Smooth muscle cell (in vitro differentiated cells): ENCODE results near the gene FILIP1L. TPM values are rescaled to one million over a fixed set of nuclear protein-coding genes. Genes with fewer than 3 reads are reported as not detected.

Source experiments
- DNase-seq: peaks from one replicate; lab custom pipeline; 2025; ENCODE audit not compliant: unreplicated experiment; lab: John Stamatoyannopoulos, UW
- H2AFZ ChIP-seq: fragments of 200-600 bp; sonication (generic); 2 replicates; pipeline ENCODE4 v1.6.0; 2016; ENCODE audit warnings: antibody characterized with exemption, low read depth, mild to moderate bottlenecking
- H3F3A ChIP-seq: fragments of 200-600 bp; sonication (generic); 2 replicates; pipeline ENCODE4 v1.6.0; 2017; ENCODE audit warnings: antibody characterized with exemption, low read depth
- H3K27ac ChIP-seq: fragments of 200-600 bp; sonication (generic); 2 replicates; pipeline ENCODE4 v1.5.1; 2016; ENCODE audit warnings: low read depth, mild to moderate bottlenecking
- H3K27me3 ChIP-seq: fragments of 200-600 bp; sonication (generic); 2 replicates; pipeline ENCODE4 v1.6.1; 2016; ENCODE audit warnings: low read depth, mild to moderate bottlenecking
- H3K36me3 ChIP-seq: fragments of 200-600 bp; sonication (generic); 2 replicates; pipeline ENCODE4 v1.5.1; 2016; ENCODE audit warnings: low read depth
- H3K4me1 ChIP-seq: fragments of 200-600 bp; sonication (generic); 2 replicates; pipeline ENCODE4 v1.5.1; 2016; ENCODE audit warnings: low read depth
- H3K4me2 ChIP-seq: fragments of 200-600 bp; sonication (generic); 2 replicates; pipeline ENCODE4 v1.6.0; 2016; ENCODE audit warnings: mild to moderate bottlenecking
- H3K4me3 ChIP-seq: fragments of 200-600 bp; sonication (generic); 2 replicates; pipeline ENCODE4 v1.5.1; 2016; ENCODE audit warnings: mild to moderate bottlenecking
- H3K79me2 ChIP-seq: fragments of 200-600 bp; sonication (generic); 2 replicates; pipeline ENCODE4 v1.6.0; 2016; ENCODE audit warnings: low read depth, mild to moderate bottlenecking
- H3K9ac ChIP-seq: fragments of 200-600 bp; sonication (generic); 2 replicates; pipeline ENCODE4 v1.6.0; 2016; ENCODE audit warnings: low read depth
- H3K9me3 ChIP-seq: fragments of 200-600 bp; sonication (generic); replicated peaks from 2 replicates; pipeline ENCODE4 v1.5.1; 2016; ENCODE audit warnings: low read depth
- H4K20me1 ChIP-seq: fragments of 200-600 bp; sonication (generic); 2 replicates; pipeline ENCODE4 v1.6.0; 2016; ENCODE audit warnings: low read depth
- WGBS: methylation state at CpG from one replicate; pipeline ENCODE4 v1.1.7; 2016; ENCODE audit warnings: low lambda C conversion rate; 5-methylcytosine and 5-hydroxymethylcytosine counted together
- polyA plus RNA-seq: library from polyadenylated mRNA; unstranded; fragments of >200 nt; fragmentation: Nextera tagmentation; extraction: Ambion mirVana; gene quantifications from 2 replicates; pipeline ENCODE4 v1.2.1, GENCODE V29; 2016
- total RNA-seq: library from RNA; depleted of rRNA; stranded (reverse); fragments of >200 nt; gene quantifications from 2 replicates; pipeline ENCODE4 v1.2.3, GENCODE V29; 2014
- TF ChIP-seq, protein P1 (sequence below): fragments of 200-600 bp; sonication (generic); IDR thresholded peaks from 2 replicates; pipeline ENCODE4 v1.5.1; 2017; ENCODE audit warnings: borderline replicate concordance, mild to moderate bottlenecking, antibody characterized with exemption; ENCODE audit not compliant: insufficient read depth, poor library complexity, severe bottlenecking

The FILIP1L gene
- total and polyA plus RNA-seq, 2 experiments from 2014 or later = 56.2 to 104 TPM

DNA sequence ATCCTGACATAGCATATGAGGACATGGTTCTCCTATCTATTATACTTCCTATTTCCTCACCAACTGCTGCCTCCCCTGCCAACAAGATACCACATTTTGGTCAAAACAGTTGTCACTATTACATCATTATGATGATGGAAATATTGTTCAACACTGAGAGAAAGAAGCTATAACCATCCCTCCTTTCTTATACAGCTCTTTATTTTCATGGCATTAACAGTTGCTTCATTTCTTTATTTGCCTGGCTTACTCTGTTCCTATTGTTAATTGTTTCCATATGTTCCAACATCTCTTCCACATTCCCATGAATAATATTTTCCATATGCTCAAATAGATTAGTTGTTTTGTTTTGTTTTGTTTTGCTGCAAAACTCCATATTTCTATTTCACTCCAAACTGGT lies 40.8 kb upstream of the FILIP1L start:
- H3K36me3 ChIP-seq = peaks cover 6% of the 10 kb centered on the region
- H4K20me1 ChIP-seq = no peaks in the 10 kb centered on the region
- H3K4me3 ChIP-seq = no peak overlapping the region
- no peaks in the 10 kb centered on the region for H3F3A ChIP-seq
- no peak overlapping the region for H2AFZ ChIP-seq
- H3K27ac ChIP-seq = no peak overlapping the region
- TF ChIP-seq, protein P1, sequence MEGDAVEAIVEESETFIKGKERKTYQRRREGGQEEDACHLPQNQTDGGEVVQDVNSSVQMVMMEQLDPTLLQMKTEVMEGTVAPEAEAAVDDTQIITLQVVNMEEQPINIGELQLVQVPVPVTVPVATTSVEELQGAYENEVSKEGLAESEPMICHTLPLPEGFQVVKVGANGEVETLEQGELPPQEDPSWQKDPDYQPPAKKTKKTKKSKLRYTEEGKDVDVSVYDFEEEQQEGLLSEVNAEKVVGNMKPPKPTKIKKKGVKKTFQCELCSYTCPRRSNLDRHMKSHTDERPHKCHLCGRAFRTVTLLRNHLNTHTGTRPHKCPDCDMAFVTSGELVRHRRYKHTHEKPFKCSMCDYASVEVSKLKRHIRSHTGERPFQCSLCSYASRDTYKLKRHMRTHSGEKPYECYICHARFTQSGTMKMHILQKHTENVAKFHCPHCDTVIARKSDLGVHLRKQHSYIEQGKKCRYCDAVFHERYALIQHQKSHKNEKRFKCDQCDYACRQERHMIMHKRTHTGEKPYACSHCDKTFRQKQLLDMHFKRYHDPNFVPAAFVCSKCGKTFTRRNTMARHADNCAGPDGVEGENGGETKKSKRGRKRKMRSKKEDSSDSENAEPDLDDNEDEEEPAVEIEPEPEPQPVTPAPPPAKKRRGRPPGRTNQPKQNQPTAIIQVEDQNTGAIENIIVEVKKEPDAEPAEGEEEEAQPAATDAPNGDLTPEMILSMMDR = no peak
- DNase-seq = no peak
- no peaks in the 10 kb centered on the region for H3K4me1 ChIP-seq
- H3K9ac ChIP-seq = no peak overlapping the region
- H3K27me3 ChIP-seq = no peaks in the 10 kb centered on the region
- H3K79me2 ChIP-seq = no peaks in the 10 kb centered on the region
- H3K4me2 ChIP-seq = no peak overlapping the region
- H3K9me3 ChIP-seq = peaks cover 10% of the 10 kb centered on the region

DNA sequence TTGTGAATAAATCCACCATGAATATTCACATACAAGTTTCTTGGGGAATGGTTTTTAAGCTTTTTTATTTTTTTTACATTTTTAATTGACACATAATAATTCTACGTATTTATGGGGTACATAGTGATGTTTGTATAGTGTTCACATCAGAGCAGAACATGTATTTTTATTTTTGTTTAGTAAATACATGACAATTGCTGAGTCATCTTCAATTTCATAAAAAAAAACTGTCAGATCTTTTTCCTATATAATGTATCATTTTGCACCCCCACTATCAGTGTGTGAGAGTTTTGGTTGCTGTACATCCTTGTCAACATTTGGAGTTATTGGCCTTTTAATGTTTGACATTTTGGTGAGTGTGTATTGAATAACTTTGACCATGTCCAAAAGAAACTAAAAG lies 39.9 kb upstream of the FILIP1L start:
- 91% methylated on average over 1 of the region's 1 CpG for WGBS
- H3K27me3 ChIP-seq = no peaks in the 10 kb centered on the region
- H3F3A ChIP-seq = no peaks in the 10 kb centered on the region
- H3K36me3 ChIP-seq = peaks cover 6% of the 10 kb centered on the region
- no peaks in the 10 kb centered on the region for H3K4me1 ChIP-seq
- H3K27ac ChIP-seq = no peak overlapping the region
- no peak overlapping the region for H3K4me3 ChIP-seq
- H3K9me3 ChIP-seq = peaks cover 10% of the 10 kb centered on the region
- DNase-seq = no peak
- TF ChIP-seq, protein P1 = no peak
- H3K4me2 ChIP-seq = no peak overlapping the region
- no peak overlapping the region for H3K9ac ChIP-seq
- H3K79me2 ChIP-seq = no peaks in the 10 kb centered on the region
- no peak overlapping the region for H2AFZ ChIP-seq
- H4K20me1 ChIP-seq = no peaks in the 10 kb centered on the region

DNA sequence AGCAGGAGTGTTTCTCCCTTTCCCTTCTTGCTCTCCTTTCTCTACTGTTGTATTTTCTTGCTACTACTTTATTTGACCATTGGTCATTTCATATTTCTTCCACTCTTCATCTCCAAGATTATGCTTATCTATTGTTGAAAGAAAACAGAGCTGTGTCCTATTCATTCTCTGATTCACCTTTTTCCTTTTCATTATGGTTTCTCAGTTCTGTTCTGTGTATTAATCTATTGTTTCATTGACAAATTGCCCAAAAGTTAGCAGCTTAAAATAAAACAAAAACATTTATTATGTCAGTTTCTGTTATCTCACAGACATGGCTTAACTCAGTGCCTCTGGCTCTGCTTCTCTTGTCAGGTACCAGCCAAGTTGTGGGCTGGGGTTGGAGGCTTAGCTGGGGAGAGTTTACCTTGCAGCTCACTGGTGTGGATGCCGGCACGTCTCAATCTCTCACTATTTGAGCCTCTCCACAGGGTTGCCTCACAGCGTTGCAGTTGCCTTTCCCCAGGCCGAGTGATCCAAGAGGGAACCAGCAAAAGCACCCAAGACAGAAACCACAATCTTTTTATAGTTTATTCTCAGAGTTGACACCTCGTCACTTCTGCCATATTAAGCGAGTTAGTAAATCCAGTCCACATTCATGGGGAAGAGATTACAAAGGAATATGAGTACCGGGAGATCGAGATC lies 36.9 kb upstream of the FILIP1L start:
- H2AFZ ChIP-seq = no peak overlapping the region
- H3K9ac ChIP-seq = no peak overlapping the region
- no peaks in the 10 kb centered on the region for H3K27me3 ChIP-seq
- H3K4me3 ChIP-seq = no peak overlapping the region
- H4K20me1 ChIP-seq = no peaks in the 10 kb centered on the region
- H3K79me2 ChIP-seq = no peaks in the 10 kb centered on the region
- H3K9me3 ChIP-seq = peaks cover 10% of the 10 kb centered on the region
- 68% methylated on average over 8 of the region's 8 CpGs for WGBS
- TF ChIP-seq, protein P1 = no peak
- no peaks in the 10 kb centered on the region for H3K4me1 ChIP-seq
- no peak overlapping the region for H3K27ac ChIP-seq
- H3K36me3 ChIP-seq = peaks cover 6% of the 10 kb centered on the region
- no peak for DNase-seq
- H3F3A ChIP-seq = no peaks in the 10 kb centered on the region
- H3K4me2 ChIP-seq = no peak overlapping the region

DNA sequence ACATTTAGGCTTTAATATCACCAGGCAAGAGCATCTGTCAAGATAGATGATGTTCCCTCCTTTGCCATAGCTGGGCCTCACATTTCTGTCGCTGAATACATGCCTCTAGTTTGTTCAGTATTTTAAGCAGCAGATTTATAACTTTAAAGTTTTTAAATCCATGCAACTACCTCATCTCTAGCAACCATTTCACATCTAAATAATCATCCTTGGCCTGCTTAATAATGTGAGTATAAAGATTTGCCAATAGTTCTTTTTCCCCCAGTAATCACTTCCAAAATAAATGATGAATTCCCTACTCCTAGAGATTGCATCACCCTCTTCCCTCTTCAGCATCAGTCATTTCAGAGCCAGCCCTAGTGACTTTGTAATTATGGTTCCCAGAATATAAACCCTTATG lies 36.2 kb upstream of the FILIP1L start:
- H3K9ac ChIP-seq = no peak overlapping the region
- peaks cover 2% of the 10 kb centered on the region for H3K36me3 ChIP-seq
- no peak for DNase-seq
- no peaks in the 10 kb centered on the region for H3K27me3 ChIP-seq
- H4K20me1 ChIP-seq = no peaks in the 10 kb centered on the region
- TF ChIP-seq, protein P1 = no peak
- H3K9me3 ChIP-seq = peaks cover 6% of the 10 kb centered on the region
- WGBS = 93% methylated on average over 1 of the region's 1 CpG
- H3K79me2 ChIP-seq = no peaks in the 10 kb centered on the region
- no peak overlapping the region for H2AFZ ChIP-seq
- no peak overlapping the region for H3K27ac ChIP-seq
- H3K4me2 ChIP-seq = no peak overlapping the region
- H3K4me3 ChIP-seq = no peak overlapping the region
- no peaks in the 10 kb centered on the region for H3F3A ChIP-seq
- no peaks in the 10 kb centered on the region for H3K4me1 ChIP-seq
